HCT116 (cell line): ENCODE measurements around the gene MTA3. TPM values are rescaled to one million over a fixed set of nuclear protein-coding genes. Genes with fewer than 3 reads are reported as not detected.

ENCODE experiments used
- ATAC-seq: fragments of 200-7000 bp; cut with Tn5 transposase; 2 replicates; pipeline ENCODE4 v1.9.1; 2020; ENCODE audit warnings: mild to moderate bottlenecking, moderate library complexity
- BruUV-seq: library from RNA; stranded (reverse); fragments of 400-500 nt; replicated peaks from 2 replicates; lab custom pipeline; 2021; lab: Mats Ljungman, UMichigan
- CTCF ChIA-PET: fragments of 300-600 bp; sonication (Branson Sonifier 250); formaldehyde crosslinking; loops from one replicate; lab custom pipeline; 2021; ENCODE audit warnings: antibody characterized with exemption; lab: Charles Lee
- POLR2A ChIA-PET: fragments of 300-600, 350-600 bp; sonication (Branson Sonifier 250); formaldehyde crosslinking; loops from one replicate; lab custom pipeline; 2021; ENCODE audit warnings: antibody characterized with exemption; lab: Charles Lee
- RAD21 ChIA-PET, 2 experiments: fragments of 300-600 bp; sonication (Branson Sonifier 250); formaldehyde crosslinking; loops; one replicate each; lab custom pipeline; 2023; ENCODE audit warnings: low total read pairs in 2 of 2; ENCODE audit not compliant: uncharacterized antibody in 2 of 2, unreplicated experiment in 2 of 2, low non-redundant PET in 1 of 2; lab: Charles Lee
- DNase-seq: peaks from one replicate; pipeline ENCODE4 v3.0.0-alpha.2; 2010; ENCODE audit warnings: low read depth, low spot score
- H2AFZ ChIP-seq: fragments of 200-600 bp; shearing (Covaris generic), sonication (generic); 2 replicates; pipeline ENCODE4 v1.6.1; 2017; ENCODE audit warnings: low read depth, mixed run types, mixed read lengths, antibody characterized with exemption, low read length; ENCODE audit not compliant: poor library complexity, severe bottlenecking
- H3K27ac ChIP-seq: 2 replicates; pipeline ENCODE4 v1.5.1; 2012; ENCODE audit warnings: low read depth, low read length
- H3K27me3 ChIP-seq: fragments of 200-600 bp; sonication (generic); 2 replicates; pipeline ENCODE4 v1.6.1; 2016; ENCODE audit warnings: mixed run types, low read length, mixed read lengths; ENCODE audit not compliant: insufficient read depth
- H3K36me3 ChIP-seq, 2 experiments: fragments of 200-500 bp in 1 of 2; fragments of 200-600 bp in 1 of 2; sonication (Bioruptor generic) in 1 of 2; sonication (generic) in 1 of 2; 2 replicates each; pipeline versions ENCODE4 v1.5.1 to v1.6.1; 2014 to 2016; ENCODE audit warnings: low read length in 2 of 2, inconsistent platforms in 1 of 2, mixed read lengths in 1 of 2, mixed run types in 1 of 2; ENCODE audit not compliant: insufficient read depth in 2 of 2, control insufficient read depth in 1 of 2
- H3K4me1 ChIP-seq, 2 experiments: fragments of 200-600 bp in 1 of 2; sonication (generic) in 1 of 2; 2 replicates each; pipeline versions ENCODE4 v1.5.1 to v1.6.1; 2012 to 2017; ENCODE audit warnings: low read length in 2 of 2, inconsistent platforms in 1 of 2, mild to moderate bottlenecking in 1 of 2, mixed read lengths in 1 of 2, mixed run types in 1 of 2, moderate library complexity in 1 of 2; ENCODE audit not compliant: insufficient read depth in 2 of 2, control insufficient read depth in 1 of 2
- H3K4me2 ChIP-seq: fragments of 200-600 bp; sonication (generic); 2 replicates; pipeline ENCODE4 v1.6.1; 2017; ENCODE audit warnings: mixed run types, low read length, mixed read lengths
- H3K4me3 ChIP-seq, 2 experiments: fragments of 200-600 bp in 1 of 2; sonication (generic) in 1 of 2; replicated peaks in 1 of 2; 2 replicates each; pipeline ENCODE4 v1.5.1; 2011 to 2016; ENCODE audit warnings: low read length in 2 of 2, control low read depth in 1 of 2, low read depth in 1 of 2, mild to moderate bottlenecking in 1 of 2, mixed read lengths in 1 of 2, mixed run types in 1 of 2
- H3K79me2 ChIP-seq: fragments of 200-600 bp; sonication (generic); 2 replicates; pipeline ENCODE4 v1.6.1; 2017; ENCODE audit warnings: mild to moderate bottlenecking, mixed run types, low read length, moderate library complexity, mixed read lengths; ENCODE audit not compliant: insufficient read depth
- H3K9ac ChIP-seq: fragments of 200-600 bp; sonication (generic); 2 replicates; pipeline ENCODE4 v1.6.1; 2016; ENCODE audit warnings: low read length, mixed read lengths
- H3K9me2 ChIP-seq: fragments of 200-600 bp; sonication (generic), shearing (Covaris generic); 2 replicates; pipeline ENCODE4 v1.6.1; 2017; ENCODE audit warnings: mixed run types, mild to moderate bottlenecking, moderate library complexity; ENCODE audit not compliant: insufficient read depth
- H3K9me3 ChIP-seq, 2 experiments: fragments of 200-500 bp in 1 of 2; fragments of 200-600 bp in 1 of 2; sonication (Bioruptor generic) in 1 of 2; sonication (generic) in 1 of 2; 2 replicates each; pipeline ENCODE4 v1.6.1; 2014 to 2017; ENCODE audit warnings: low read length in 2 of 2, mixed read lengths in 2 of 2, inconsistent platforms in 1 of 2, low read depth in 1 of 2, mild to moderate bottlenecking in 1 of 2, mixed run types in 1 of 2, moderate library complexity in 1 of 2; ENCODE audit not compliant: control insufficient read depth in 1 of 2, insufficient read depth in 1 of 2
- H4K20me1 ChIP-seq: fragments of 200-600 bp; sonication (generic), shearing (Covaris generic); 2 replicates; pipeline ENCODE4 v1.6.1; 2017; ENCODE audit warnings: mixed run types, mild to moderate bottlenecking, moderate library complexity; ENCODE audit not compliant: insufficient read depth
- JUND ChIP-seq: IDR thresholded peaks from 2 replicates; pipeline ENCODE4 v1.6.1; 2012
- POLR2A ChIP-seq: IDR thresholded peaks from 2 replicates; pipeline ENCODE4 v1.7.0; 2011; ENCODE audit warnings: borderline replicate concordance; ENCODE audit not compliant: insufficient read depth, insufficient read length; ENCODE audit errors: extremely low read depth
- TCF7L2 ChIP-seq: IDR thresholded peaks from 2 replicates; pipeline ENCODE4 v1.7.0; 2011; ENCODE audit warnings: borderline replicate concordance, inconsistent platforms; ENCODE audit not compliant: insufficient read depth, insufficient read length; ENCODE audit errors: extremely low read depth
- YY1 ChIP-seq: IDR thresholded peaks from 2 replicates; pipeline ENCODE4 v1.6.1; 2011; ENCODE audit warnings: low read length, low read depth, moderate library complexity, mild to moderate bottlenecking; ENCODE audit not compliant: insufficient replicate concordance; ENCODE audit errors: extremely low read depth
- ZNF274 ChIP-seq: fragments of 200-500 bp; sonication (Bioruptor generic); IDR thresholded peaks from 2 replicates; pipeline ENCODE4 v1.6.1; 2014; ENCODE audit warnings: mild to moderate bottlenecking, low read depth, low read length, inconsistent platforms
- intact Hi-C: fragments of 100-400 bp; cut with micrococcal nuclease; formaldehyde crosslinking; loops from 2 replicates; pipeline ENCODE4 v1.10.0; 2022
- total RNA-seq: library from RNA; stranded (reverse); gene quantifications from one replicate; pipeline ENCODE4 v1.2.1, GENCODE V29; 2021; ENCODE audit not compliant: unreplicated experiment
- TF ChIP-seq, protein P1 (sequence below): IDR thresholded peaks from 2 replicates; pipeline ENCODE4 v1.6.1; 2012
- TF ChIP-seq, protein P2 (sequence below): IDR thresholded peaks from 2 replicates; pipeline ENCODE4 v1.6.1; 2012; ENCODE audit warnings: low read depth
- TF ChIP-seq, protein P3 (sequence below): IDR thresholded peaks from 2 replicates; pipeline ENCODE4 v1.6.1; 2012

The MTA3 gene
- total RNA-seq, 1 experiment from 2014 or later: 46.3 TPM

DNA sequence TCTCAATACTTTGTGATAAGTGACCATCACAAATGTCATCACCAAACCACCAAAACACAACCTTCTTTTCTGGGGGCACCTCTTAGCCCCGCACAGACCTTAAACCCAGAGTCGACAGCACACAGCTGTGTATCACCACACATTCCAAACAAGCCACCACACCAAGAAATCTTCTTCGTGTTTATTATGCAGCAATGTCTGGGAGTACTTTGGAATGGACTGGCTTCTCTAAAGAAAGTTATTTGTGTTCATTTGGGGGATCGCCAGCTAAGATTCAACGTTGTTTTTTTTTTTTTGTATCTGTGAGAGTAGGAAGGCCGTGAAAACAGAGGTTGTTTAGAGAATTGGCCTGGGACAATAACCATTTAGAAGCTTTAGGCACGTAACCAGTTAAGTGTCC lies 1.1 kb upstream of the MTA3 start:
- no TSS peak for BruUV-seq
- Histone ChIP-seq H3K79me2 (peaks cover 13% of the 10 kb centered on the region), H3K36me3 (peaks cover 0 to 2% of the 10 kb centered on the region in 2 experiments; a peak in 1 of 4 replicates), H3K9me2 (no peaks in the 10 kb centered on the region), H3K4me1 (peaks cover 9 to 30% of the 10 kb centered on the region in 2 experiments; a peak in 3 of 4 replicates), H2AFZ (no peak overlapping the region), H3K27me3 (no peaks in the 10 kb centered on the region), H3K4me3 (no peak overlapping the region), H3K9me3 (no peaks in the 10 kb centered on the region), H3K9ac (no peak overlapping the region), H4K20me1 (no peaks in the 10 kb centered on the region), H3K27ac (no peak overlapping the region), H3K4me2 (no peak overlapping the region)
- RAD21 ChIA-PET: no interaction called here
- CTCF ChIA-PET: no interaction called here
- POLR2A ChIA-PET: no interaction called here
- TF ChIP-seq POLR2A (no peak), TCF7L2 (no peak)
- ATAC-seq (no peak), DNase-seq (no peak)
- intact Hi-C loops: no loop called here

DNA sequence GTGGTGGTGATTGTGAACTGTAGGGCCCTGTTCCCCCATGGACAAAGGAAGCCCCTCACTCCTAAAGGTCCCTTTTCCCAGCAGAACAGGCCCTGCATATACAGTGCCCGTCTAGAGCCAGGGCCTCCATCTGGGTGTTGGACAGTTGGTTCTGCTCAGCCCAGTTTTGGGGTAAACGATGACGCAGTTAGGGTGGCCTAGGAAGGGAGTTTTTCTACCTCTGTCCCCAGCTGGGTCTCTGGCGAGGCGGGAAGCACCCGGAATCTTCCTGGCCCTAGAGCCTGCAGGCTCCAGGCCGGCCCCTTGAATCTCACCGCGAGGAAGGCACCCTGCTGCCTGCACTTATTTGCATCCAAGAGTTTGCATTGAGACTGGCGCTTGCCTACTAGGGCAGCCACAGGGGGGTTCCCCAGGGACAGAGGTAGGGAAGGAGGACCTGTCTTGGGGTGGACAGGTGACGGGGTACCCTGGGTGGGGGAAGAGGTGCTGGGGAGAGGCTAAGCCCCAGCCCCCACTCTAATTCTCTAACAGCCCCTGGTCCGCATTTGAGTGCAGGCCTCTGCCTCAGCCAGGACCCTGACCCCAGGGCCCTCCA lies 529 bp upstream of the MTA3 start:
- ChIA-PET POLR2A (no interaction called here), CTCF (no interaction called here), RAD21 (no interaction called here)
- no peaks in the 10 kb centered on the region for H3K9me2 ChIP-seq
- ATAC-seq: peak; percentile 40
- DNase-seq: no peak
- H3K9me3 ChIP-seq: no peaks in the 10 kb centered on the region
- TF ChIP-seq, protein P1, sequence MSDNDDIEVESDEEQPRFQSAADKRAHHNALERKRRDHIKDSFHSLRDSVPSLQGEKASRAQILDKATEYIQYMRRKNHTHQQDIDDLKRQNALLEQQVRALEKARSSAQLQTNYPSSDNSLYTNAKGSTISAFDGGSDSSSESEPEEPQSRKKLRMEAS: no peak
- TF ChIP-seq, protein P2, sequence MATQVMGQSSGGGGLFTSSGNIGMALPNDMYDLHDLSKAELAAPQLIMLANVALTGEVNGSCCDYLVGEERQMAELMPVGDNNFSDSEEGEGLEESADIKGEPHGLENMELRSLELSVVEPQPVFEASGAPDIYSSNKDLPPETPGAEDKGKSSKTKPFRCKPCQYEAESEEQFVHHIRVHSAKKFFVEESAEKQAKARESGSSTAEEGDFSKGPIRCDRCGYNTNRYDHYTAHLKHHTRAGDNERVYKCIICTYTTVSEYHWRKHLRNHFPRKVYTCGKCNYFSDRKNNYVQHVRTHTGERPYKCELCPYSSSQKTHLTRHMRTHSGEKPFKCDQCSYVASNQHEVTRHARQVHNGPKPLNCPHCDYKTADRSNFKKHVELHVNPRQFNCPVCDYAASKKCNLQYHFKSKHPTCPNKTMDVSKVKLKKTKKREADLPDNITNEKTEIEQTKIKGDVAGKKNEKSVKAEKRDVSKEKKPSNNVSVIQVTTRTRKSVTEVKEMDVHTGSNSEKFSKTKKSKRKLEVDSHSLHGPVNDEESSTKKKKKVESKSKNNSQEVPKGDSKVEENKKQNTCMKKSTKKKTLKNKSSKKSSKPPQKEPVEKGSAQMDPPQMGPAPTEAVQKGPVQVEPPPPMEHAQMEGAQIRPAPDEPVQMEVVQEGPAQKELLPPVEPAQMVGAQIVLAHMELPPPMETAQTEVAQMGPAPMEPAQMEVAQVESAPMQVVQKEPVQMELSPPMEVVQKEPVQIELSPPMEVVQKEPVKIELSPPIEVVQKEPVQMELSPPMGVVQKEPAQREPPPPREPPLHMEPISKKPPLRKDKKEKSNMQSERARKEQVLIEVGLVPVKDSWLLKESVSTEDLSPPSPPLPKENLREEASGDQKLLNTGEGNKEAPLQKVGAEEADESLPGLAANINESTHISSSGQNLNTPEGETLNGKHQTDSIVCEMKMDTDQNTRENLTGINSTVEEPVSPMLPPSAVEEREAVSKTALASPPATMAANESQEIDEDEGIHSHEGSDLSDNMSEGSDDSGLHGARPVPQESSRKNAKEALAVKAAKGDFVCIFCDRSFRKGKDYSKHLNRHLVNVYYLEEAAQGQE: no peak
- TF ChIP-seq ZNF274 (no peak), YY1 (no peak), JUND (no peak)
- TF ChIP-seq, protein P3, sequence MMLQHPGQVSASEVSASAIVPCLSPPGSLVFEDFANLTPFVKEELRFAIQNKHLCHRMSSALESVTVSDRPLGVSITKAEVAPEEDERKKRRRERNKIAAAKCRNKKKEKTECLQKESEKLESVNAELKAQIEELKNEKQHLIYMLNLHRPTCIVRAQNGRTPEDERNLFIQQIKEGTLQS: no peak
- peaks cover under 1 to 2% of the 10 kb centered on the region in 2 experiments; a peak in 1 of 4 replicates for H3K36me3 ChIP-seq
- H3K79me2 ChIP-seq: peaks cover 13% of the 10 kb centered on the region
- no peak overlapping the region for H2AFZ ChIP-seq
- no peaks in the 10 kb centered on the region for H4K20me1 ChIP-seq
- H3K4me1 ChIP-seq: peaks cover 9 to 24% of the 10 kb centered on the region in 2 experiments; a peak in 3 of 4 replicates
- BruUV-seq: no TSS peak
- H3K4me3 ChIP-seq: no peak overlapping the region; a peak in 1 of 4 replicates
- intact Hi-C loops: no loop called here
- no peak overlapping the region; the same call in 1 of the 2 replicates for H3K27ac ChIP-seq
- H3K27me3 ChIP-seq: no peaks in the 10 kb centered on the region
- H3K9ac ChIP-seq: no peak overlapping the region
- H3K4me2 ChIP-seq: peak overlapping the region; percentile 41; the same call in 1 of the 2 replicates
